GM23338 (cell line): ENCODE results near the gene SV2C.

Source experiments
- CREB1 ChIP-seq: fragments of 250-450 bp; sonication (Bioruptor Pico); IDR thresholded peaks from 2 replicates; pipeline ENCODE4 v1.5.0; 2020; ENCODE audit warnings: low read depth, mild to moderate bottlenecking, moderate library complexity
- CTCF ChIP-seq, 2 experiments: fragments of 200-600 bp in 1 of 2; sonication (generic) in 1 of 2; conservative IDR thresholded peaks; 2 replicates each; pipeline versions ENCODE4 v1.5.1 to v1.6.1; 2016 to 2017; ENCODE audit warnings: antibody characterized with exemption in 2 of 2, low read depth in 2 of 2, mild to moderate bottlenecking in 2 of 2, moderate library complexity in 1 of 2
- ETS1 ChIP-seq: IDR thresholded peaks from 2 replicates; pipeline ENCODE4 v1.6.1; 2016; ENCODE audit warnings: antibody characterized with exemption
- EZH2 ChIP-seq: fragments of 200-600 bp; sonication (generic); IDR thresholded peaks from one replicate; pipeline ENCODE4 v1.8.0; 2017; ENCODE audit warnings: antibody characterized with exemption, mild to moderate bottlenecking, low read depth; ENCODE audit not compliant: unreplicated experiment
- EZH2phosphoT487 ChIP-seq: fragments of 200-600 bp; sonication (generic); IDR thresholded peaks from one replicate; pipeline ENCODE4 v1.8.1; 2018; ENCODE audit warnings: antibody characterized with exemption; ENCODE audit not compliant: unreplicated experiment
- JUNB ChIP-seq: IDR thresholded peaks from one replicate; pipeline ENCODE4 v1.6.1; 2016; ENCODE audit warnings: antibody characterized with exemption; ENCODE audit not compliant: unreplicated experiment
- NANOG ChIP-seq: IDR thresholded peaks from 2 replicates; pipeline ENCODE4 v1.6.1; 2016; ENCODE audit warnings: antibody characterized with exemption, borderline replicate concordance
- POLR2AphosphoS5 ChIP-seq: IDR thresholded peaks from 2 replicates; pipeline ENCODE4 v1.6.1; 2016; ENCODE audit warnings: antibody characterized with exemption, low read depth
- REST ChIP-seq: IDR thresholded peaks from one replicate; pipeline ENCODE4 v1.6.1; 2018; ENCODE audit warnings: antibody characterized with exemption; ENCODE audit not compliant: unreplicated experiment
- ZNF114 ChIP-seq: fragments of 250-450 bp; sonication (Bioruptor Pico); IDR thresholded peaks from 2 replicates; pipeline ENCODE4 v1.5.0; 2020; ENCODE audit warnings: mild to moderate bottlenecking, moderate library complexity
- ZNF331 ChIP-seq: fragments of 250-450 bp; sonication (Bioruptor Pico); IDR thresholded peaks from 2 replicates; pipeline ENCODE4 v1.5.0; 2020; ENCODE audit warnings: low read depth, mild to moderate bottlenecking, moderate library complexity

GRCh38 chr5:76152161-76152560 lies 69.0 kb downstream of the SV2C start:
- no peak for TF ChIP-seq JUNB
- no peak for TF ChIP-seq EZH2phosphoT487
- TF ChIP-seq REST, result no peak
- TF ChIP-seq CTCF (conservative IDR thresholded peaks at IDR 0.05; ENCODE audit: low read depth in 2 of 2), result no peak
- TF ChIP-seq EZH2, result no peak
- TF ChIP-seq POLR2AphosphoS5, result no peak
- no peak for TF ChIP-seq NANOG
- no peak for TF ChIP-seq CREB1 (CRISPR knock-in tag)
- TF ChIP-seq ETS1, result no peak
- no peak for TF ChIP-seq ZNF331
- no peak for TF ChIP-seq ZNF114 (CRISPR knock-in tag)
